ENCODE data around the gene ZNF335.

Gene ZNF335

DNA sequence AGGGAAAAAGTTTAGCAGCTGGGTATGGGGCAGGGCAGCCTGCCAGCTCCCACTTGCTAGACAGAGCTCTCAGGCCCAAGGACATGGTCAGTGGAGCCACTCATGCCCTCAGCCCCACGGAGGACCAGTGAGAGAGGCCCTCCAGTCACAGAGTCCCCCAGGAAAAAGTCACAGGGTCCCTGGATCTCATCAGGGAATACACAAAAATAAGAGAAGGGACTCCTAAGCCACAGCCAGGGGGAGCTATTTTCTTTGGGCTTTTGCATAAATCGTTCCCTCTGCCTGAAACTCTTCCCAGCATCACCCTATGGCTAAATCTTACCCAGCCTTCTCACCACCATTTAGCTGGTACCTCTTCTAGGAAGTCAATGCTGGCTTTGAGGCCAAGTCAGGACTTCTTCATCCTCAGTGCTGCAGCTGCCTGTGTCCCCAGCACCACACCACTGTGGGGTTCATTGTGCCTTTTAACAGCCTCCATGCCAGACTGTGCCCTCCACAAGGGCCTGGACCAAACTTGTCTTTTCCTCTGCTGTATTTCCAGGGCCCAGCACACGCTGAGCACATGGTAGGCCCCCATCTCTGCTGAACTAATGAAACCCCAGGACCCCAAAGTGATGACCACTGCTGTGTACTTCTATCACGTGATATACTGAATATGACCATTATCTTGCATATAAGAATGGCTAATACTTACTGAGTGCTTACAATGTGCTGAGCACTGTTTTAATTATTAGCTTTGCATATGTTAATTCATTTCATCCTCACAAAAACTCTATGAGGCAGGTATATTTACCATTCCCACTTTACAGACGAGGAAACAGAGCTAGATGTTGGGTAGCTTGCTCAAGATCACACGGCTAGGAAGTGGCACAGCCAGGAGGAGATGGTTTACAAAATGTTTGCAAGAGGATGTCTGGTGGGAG lies 2.0 kb downstream of the ZNF335 start:
- Histone ChIP-seq H3K9ac (ENCODE audit: low read length) (no peak overlapping the region), H3K36me3 (ENCODE audit: control insufficient read depth, insufficient read depth, low read length) (peaks cover 40% of the 10 kb centered on the region), H3K27ac (ENCODE audit: low read depth, low read length) (peak overlapping the region; percentile 59; the same call in 1 of the 2 replicates), H3K4me3 (ENCODE audit: low read depth, low read length) (peak overlapping the region; percentile 80; the same call in 1 of the 2 replicates), H3K4me1 (ENCODE audit: control insufficient read depth, insufficient read depth, low read length) (peaks cover 16% of the 10 kb centered on the region), H3K27me3 (ENCODE audit: control insufficient read depth, insufficient read depth, low read length) (no peaks in the 10 kb centered on the region), H3K9me3 (ENCODE audit: control insufficient read depth, insufficient read depth, low read depth, low read length) (no peaks in the 10 kb centered on the region)

GRCh38 chr20:45968801-45969711 lies 2.9 kb downstream of the ZNF335 start:
- Histone ChIP-seq H3K27ac (ENCODE audit: low read depth, low read length) (peak overlapping the region; percentile 59; the same call in 1 of the 2 replicates), H3K9ac (ENCODE audit: low read length) (no peak overlapping the region)

DNA sequence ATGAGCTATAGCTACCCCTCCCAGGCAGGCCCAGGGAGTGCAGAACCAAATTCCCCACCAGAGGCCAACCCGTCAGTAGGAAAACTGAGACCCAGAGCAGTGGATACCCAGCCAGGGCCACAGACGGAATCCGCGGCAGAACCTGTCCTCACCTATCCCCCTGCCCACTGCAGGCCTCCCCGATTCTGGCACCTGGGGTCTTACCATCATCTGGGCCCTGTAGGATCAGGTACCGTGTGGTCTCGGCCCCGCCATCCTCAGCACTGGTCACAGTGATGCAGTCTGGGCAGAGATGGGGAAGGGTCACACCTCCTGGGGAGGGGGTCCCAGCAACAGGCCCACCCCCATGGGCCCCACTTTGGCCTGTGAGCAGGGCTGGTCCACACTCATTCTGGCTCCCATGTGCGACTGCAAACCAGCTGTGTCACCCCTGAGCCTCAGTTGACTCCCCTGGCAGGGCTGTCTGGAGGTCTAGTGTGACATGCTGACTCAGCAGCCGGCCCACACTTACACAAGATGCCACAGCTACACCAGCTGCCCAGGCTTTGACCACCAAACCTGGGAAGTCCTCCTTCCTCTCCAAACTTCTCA lies 3.8 kb downstream of the ZNF335 start:
- Histone ChIP-seq H3K27ac (ENCODE audit: low read depth, low read length) (no peak overlapping the region), H3K9ac (ENCODE audit: low read length) (no peak overlapping the region), H3K36me3 (ENCODE audit: control insufficient read depth, insufficient read depth, low read length) (peaks cover 55% of the 10 kb centered on the region), H3K9me3 (ENCODE audit: control insufficient read depth, insufficient read depth, low read depth, low read length) (no peaks in the 10 kb centered on the region), H3K27me3 (ENCODE audit: control insufficient read depth, insufficient read depth, low read length) (no peaks in the 10 kb centered on the region), H3K4me3 (ENCODE audit: low read depth, low read length) (no peak overlapping the region), H3K4me1 (ENCODE audit: control insufficient read depth, insufficient read depth, low read length) (peaks cover 16% of the 10 kb centered on the region)

More at GRCh38 chr20:45968801-45969711, 2.9 kb downstream of the ZNF335 start:
- H3K27me3 ChIP-seq (ENCODE audit: control insufficient read depth, insufficient read depth, low read length), result no peaks in the 10 kb centered on the region
- no peak overlapping the region for H3K4me3 ChIP-seq (ENCODE audit: low read depth, low read length)
- peaks cover 16% of the 10 kb centered on the region for H3K4me1 ChIP-seq (ENCODE audit: control insufficient read depth, insufficient read depth, low read length)
- no peaks in the 10 kb centered on the region for H3K9me3 ChIP-seq (ENCODE audit: control insufficient read depth, insufficient read depth, low read depth, low read length)
- H3K36me3 ChIP-seq (ENCODE audit: control insufficient read depth, insufficient read depth, low read length), result peaks cover 46% of the 10 kb centered on the region

DNA sequence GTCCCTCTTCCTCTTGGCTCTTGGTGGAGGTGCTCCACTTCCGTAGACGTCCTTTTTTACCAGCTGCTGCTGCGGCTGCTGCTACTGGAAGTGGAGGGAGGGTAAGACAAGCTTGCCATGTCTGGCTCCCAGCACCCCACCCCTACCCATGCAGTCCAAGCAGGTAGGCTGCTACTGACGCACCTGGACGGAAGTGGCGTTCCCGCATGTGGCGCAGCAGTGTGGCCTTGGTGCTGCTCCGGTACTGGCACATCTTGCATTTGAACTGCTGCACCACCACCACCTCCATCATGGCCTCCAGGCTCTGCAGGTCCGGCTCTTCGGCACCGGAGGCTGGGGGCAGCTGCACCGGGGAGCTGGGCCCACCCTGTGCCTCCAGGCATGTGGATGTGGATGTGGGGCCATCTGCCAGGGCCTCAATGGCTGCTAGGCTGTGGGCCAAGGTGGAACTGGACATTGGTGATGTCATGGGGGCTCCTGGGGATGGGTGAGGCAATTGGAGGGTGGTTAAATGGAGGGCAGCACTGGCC lies 4.4 kb downstream of the ZNF335 start:
- Histone ChIP-seq H3K36me3 (ENCODE audit: control insufficient read depth, insufficient read depth, low read length) (peaks cover 58% of the 10 kb centered on the region), H3K4me3 (ENCODE audit: low read depth, low read length) (no peak overlapping the region), H3K4me1 (ENCODE audit: control insufficient read depth, insufficient read depth, low read length) (peaks cover 14% of the 10 kb centered on the region), H3K9me3 (ENCODE audit: control insufficient read depth, insufficient read depth, low read depth, low read length) (no peaks in the 10 kb centered on the region), H3K9ac (ENCODE audit: low read length) (no peak overlapping the region), H3K27me3 (ENCODE audit: control insufficient read depth, insufficient read depth, low read length) (no peaks in the 10 kb centered on the region), H3K27ac (ENCODE audit: low read depth, low read length) (no peak overlapping the region)

DNA sequence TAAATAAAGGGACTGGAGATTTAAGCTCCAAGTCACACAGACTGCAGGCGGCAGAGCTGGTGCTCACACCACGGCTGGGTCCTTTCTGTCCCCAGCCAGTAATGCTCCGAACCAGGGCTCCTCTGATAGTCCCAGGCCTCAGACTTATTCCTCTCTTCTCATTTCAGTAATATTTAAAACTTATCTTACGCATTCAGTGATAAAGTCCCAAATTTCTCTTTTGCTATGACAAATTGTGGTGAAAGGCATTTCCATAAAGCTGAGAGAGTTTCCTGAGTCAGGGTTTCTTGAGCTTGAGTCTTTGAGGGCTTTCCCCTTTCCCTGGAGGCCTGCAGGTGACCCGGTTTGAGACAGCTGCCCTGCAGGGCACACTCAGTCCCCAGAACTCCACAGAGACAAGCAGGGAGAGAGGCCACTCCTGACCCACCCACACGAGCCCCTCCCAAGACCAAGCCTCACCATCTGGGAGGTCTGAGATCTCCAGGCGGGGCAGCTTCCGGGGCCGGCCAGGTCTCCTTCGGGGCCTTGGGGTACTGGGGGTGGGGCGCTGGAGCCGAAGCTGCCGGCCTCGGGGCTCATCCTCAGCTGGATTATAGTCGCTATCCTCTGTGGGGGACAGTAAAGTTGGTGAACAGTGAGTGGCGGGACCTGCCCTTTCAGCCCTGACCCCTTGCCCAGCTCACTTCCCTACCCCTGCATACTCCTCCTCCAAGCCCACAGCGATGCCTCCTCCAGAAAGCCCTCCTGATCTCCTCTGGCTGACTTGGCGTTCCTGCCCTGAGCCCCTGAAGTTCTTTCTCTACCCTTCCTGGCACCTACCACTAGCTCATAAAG lies 6.6 kb downstream of the ZNF335 start:
- Histone ChIP-seq H3K36me3 (ENCODE audit: control insufficient read depth, insufficient read depth, low read length) (peaks cover 80% of the 10 kb centered on the region), H3K27me3 (ENCODE audit: control insufficient read depth, insufficient read depth, low read length) (no peaks in the 10 kb centered on the region), H3K27ac (ENCODE audit: low read depth, low read length) (no peak overlapping the region)

GRCh38 chr20:45964006-45964400 lies 8.0 kb downstream of the ZNF335 start:
- Histone ChIP-seq H3K36me3 (ENCODE audit: control insufficient read depth, insufficient read depth, low read length) (peaks cover 88% of the 10 kb centered on the region), H3K27ac (ENCODE audit: low read depth, low read length) (no peak overlapping the region), H3K9ac (ENCODE audit: low read length) (no peak overlapping the region), H3K4me3 (ENCODE audit: low read depth, low read length) (no peak overlapping the region), H3K4me1 (ENCODE audit: control insufficient read depth, insufficient read depth, low read length) (no peaks in the 10 kb centered on the region), H3K9me3 (ENCODE audit: control insufficient read depth, insufficient read depth, low read depth, low read length) (no peaks in the 10 kb centered on the region), H3K27me3 (ENCODE audit: control insufficient read depth, insufficient read depth, low read length) (no peaks in the 10 kb centered on the region)

More for the DNA sequence above, 6.6 kb downstream of the ZNF335 start:
- no peak overlapping the region for H3K9ac ChIP-seq (ENCODE audit: low read length)
- H3K9me3 ChIP-seq (ENCODE audit: control insufficient read depth, insufficient read depth, low read depth, low read length), result no peaks in the 10 kb centered on the region
- H3K4me3 ChIP-seq (ENCODE audit: low read depth, low read length), result no peak overlapping the region
- peaks cover 6% of the 10 kb centered on the region for H3K4me1 ChIP-seq (ENCODE audit: control insufficient read depth, insufficient read depth, low read length)

GRCh38 chr20:45963059-45964005 lies 8.7 kb downstream of the ZNF335 start:
- no peaks in the 10 kb centered on the region for H3K27me3 ChIP-seq (ENCODE audit: control insufficient read depth, insufficient read depth, low read length)
- peaks cover 88% of the 10 kb centered on the region for H3K36me3 ChIP-seq (ENCODE audit: control insufficient read depth, insufficient read depth, low read length)
- H3K27ac ChIP-seq (ENCODE audit: low read depth, low read length), result no peak overlapping the region
- H3K4me1 ChIP-seq (ENCODE audit: control insufficient read depth, insufficient read depth, low read length), result no peaks in the 10 kb centered on the region
- H3K9me3 ChIP-seq (ENCODE audit: control insufficient read depth, insufficient read depth, low read depth, low read length), result no peaks in the 10 kb centered on the region
- no peak overlapping the region for H3K9ac ChIP-seq (ENCODE audit: low read length)
- no peak overlapping the region for H3K4me3 ChIP-seq (ENCODE audit: low read depth, low read length)

GRCh38 chr20:45962031-45962755 lies 9.8 kb downstream of the ZNF335 start:
- no peaks in the 10 kb centered on the region for H3K4me1 ChIP-seq (ENCODE audit: control insufficient read depth, insufficient read depth, low read length)
- peaks cover 88% of the 10 kb centered on the region for H3K36me3 ChIP-seq (ENCODE audit: control insufficient read depth, insufficient read depth, low read length)
- no peak overlapping the region for H3K27ac ChIP-seq (ENCODE audit: low read depth, low read length)
- H3K9me3 ChIP-seq (ENCODE audit: control insufficient read depth, insufficient read depth, low read depth, low read length), result no peaks in the 10 kb centered on the region
- H3K9ac ChIP-seq (ENCODE audit: low read length), result no peak overlapping the region
- no peak overlapping the region for H3K4me3 ChIP-seq (ENCODE audit: low read depth, low read length)
- H3K27me3 ChIP-seq (ENCODE audit: control insufficient read depth, insufficient read depth, low read length), result no peaks in the 10 kb centered on the region

Measured in HUES6 (cell line).